H1 (cell line): ENCODE measurements around the gene NELFCD. TPM values are rescaled to one million over a fixed set of nuclear protein-coding genes. Genes with fewer than 3 reads are reported as not detected.
A peak's percentile ranks its signal among the peaks of the same experiment; 100 is the strongest.

Experiments used
- CTCF ChIA-PET: fragments of 300-600 bp; sonication (Branson Sonifier 250); formaldehyde crosslinking; loops from one replicate; lab custom pipeline; 2021; ENCODE audit not compliant: partially characterized antibody; lab: Charles Lee
- POLR2A ChIA-PET: fragments of 300-600 bp; sonication (Branson Sonifier 250); formaldehyde crosslinking; loops from one replicate; lab custom pipeline; 2021; ENCODE audit warnings: inconsistent platforms; ENCODE audit not compliant: partially characterized antibody; lab: Charles Lee
- DNase-seq, 2 experiments: peaks; one replicate each; pipeline versions ENCODE4 v3.0.0 to v3.0.0-alpha.2; 2010 to 2022; ENCODE audit warnings: low spot score in 2 of 2, low read depth in 1 of 2, mixed read lengths in 1 of 2
- FAIRE-seq: peaks from 2 replicates; lab custom pipeline; 2011; peaks lifted over from hg19 to GRCh38; lab: Jason Lieb, UNC
- H2AFZ ChIP-seq: 2 replicates; pipeline ENCODE4 v1.8.1; 2012; ENCODE audit warnings: low read length, inconsistent platforms
- H2AK5ac ChIP-seq: 2 replicates; pipeline ENCODE4 v1.6.1; 2013; ENCODE audit warnings: low read depth, low read length
- H2BK120ac ChIP-seq: replicated peaks from 2 replicates; pipeline ENCODE3; 2013; ENCODE audit warnings: low read depth, low read length, inconsistent platforms
- H2BK12ac ChIP-seq: 2 replicates; pipeline ENCODE4 v1.6.1; 2013; ENCODE audit warnings: low read depth, low read length
- H2BK15ac ChIP-seq: 2 replicates; pipeline ENCODE4 v1.6.1; 2013; ENCODE audit warnings: low read length
- H2BK20ac ChIP-seq: 2 replicates; pipeline ENCODE4 v1.6.1; 2013; ENCODE audit warnings: low read length
- H2BK5ac ChIP-seq: 2 replicates; pipeline ENCODE4 v1.6.1; 2013; ENCODE audit warnings: low read depth, low read length
- H3K14ac ChIP-seq: 2 replicates; pipeline ENCODE4 v1.6.1; 2013; ENCODE audit warnings: inconsistent platforms; ENCODE audit not compliant: insufficient read length
- H3K18ac ChIP-seq: 2 replicates; pipeline ENCODE4 v1.6.1; 2013; ENCODE audit warnings: low read length; ENCODE audit errors: extremely low read depth
- H3K23ac ChIP-seq: 2 replicates; pipeline ENCODE4 v1.6.1; 2013; ENCODE audit warnings: inconsistent platforms; ENCODE audit not compliant: insufficient read length
- H3K23me2 ChIP-seq: 2 replicates; pipeline ENCODE4 v1.6.1; 2013; ENCODE audit warnings: low read depth, low read length
- H3K27ac ChIP-seq: 2 replicates; pipeline ENCODE4 v1.6.1; 2011; ENCODE audit warnings: low read depth, low read length, inconsistent platforms
- H3K27me3 ChIP-seq, 4 experiments: replicated peaks in 1 of 4; 1 replicate in 1 of 4; 2 replicates in 3 of 4; pipeline versions ENCODE4 v1.6.1 to v1.8.1; 2011 to 2013; ENCODE audit warnings: low read length in 3 of 4, mild to moderate bottlenecking in 3 of 4, inconsistent platforms in 2 of 4, mixed read lengths in 2 of 4, moderate library complexity in 1 of 4; ENCODE audit not compliant: control insufficient read depth in 3 of 4, insufficient read depth in 3 of 4; ENCODE audit errors: extremely low read depth in 1 of 4
- H3K36me3 ChIP-seq, 4 experiments: 2 replicates each; pipeline versions ENCODE4 v1.6.1 to v1.8.1; 2011 to 2013; ENCODE audit warnings: mild to moderate bottlenecking in 4 of 4, low read length in 3 of 4, moderate library complexity in 2 of 4, control low read depth in 1 of 4, inconsistent platforms in 1 of 4; ENCODE audit not compliant: insufficient read depth in 4 of 4, control insufficient read depth in 2 of 4
- H3K4ac ChIP-seq: replicated peaks from 2 replicates; pipeline ENCODE3; 2013; ENCODE audit warnings: low read length, low read depth, mixed read lengths, inconsistent platforms; ENCODE audit not compliant: insufficient read length
- H3K4me1 ChIP-seq, 4 experiments: replicated peaks in 1 of 4; 1 replicate in 1 of 4; 2 replicates in 3 of 4; pipeline versions ENCODE4 v1.6.1 to v1.8.1; 2011 to 2013; ENCODE audit warnings: low read length in 3 of 4, inconsistent platforms in 2 of 4, mixed read lengths in 1 of 4; ENCODE audit not compliant: insufficient read depth in 4 of 4, control insufficient read depth in 3 of 4
- H3K4me2 ChIP-seq, 2 experiments: 2 replicates each; pipeline versions ENCODE4 v1.6.1 to v1.8.1; 2011 to 2013; ENCODE audit warnings: low read depth in 2 of 2, low read length in 2 of 2, control low read depth in 1 of 2, inconsistent platforms in 1 of 2, mild to moderate bottlenecking in 1 of 2; ENCODE audit not compliant: insufficient read depth in 1 of 2
- H3K4me3 ChIP-seq, 4 experiments: fragments of 200-600, 300-600 bp in 1 of 4; sonication (generic), shearing (Covaris generic), sonication (Bioruptor Twin) in 1 of 4; 2 replicates each; pipeline versions ENCODE4 v1.5.1 to v1.8.1; 2011 to 2016; ENCODE audit warnings: low read length in 4 of 4, low read depth in 3 of 4, control low read depth in 2 of 4, inconsistent platforms in 2 of 4, mild to moderate bottlenecking in 2 of 4, mixed read lengths in 1 of 4, moderate library complexity in 1 of 4; ENCODE audit not compliant: insufficient read depth in 2 of 4; ENCODE audit errors: extremely low read depth in 1 of 4
- H3K56ac ChIP-seq: replicated peaks from 2 replicates; pipeline ENCODE3; 2013; ENCODE audit warnings: low read depth, mild to moderate bottlenecking, mixed read lengths, low read length, inconsistent platforms; ENCODE audit not compliant: insufficient read length
- H3K79me1 ChIP-seq: 2 replicates; pipeline ENCODE4 v1.6.1; 2013; ENCODE audit warnings: low read depth, low read length, control low read depth
- H3K79me2 ChIP-seq, 2 experiments: 2 replicates each; pipeline versions ENCODE4 v1.6.1 to v1.8.1; 2012 to 2013; ENCODE audit warnings: low read length in 2 of 2, mild to moderate bottlenecking in 2 of 2, inconsistent platforms in 1 of 2; ENCODE audit not compliant: insufficient read depth in 2 of 2, control insufficient read depth in 1 of 2
- H3K9ac ChIP-seq, 4 experiments: replicated peaks in 1 of 4; 1 replicate in 1 of 4; 2 replicates in 3 of 4; pipeline versions ENCODE4 v1.6.1 to v1.8.1; 2011 to 2013; ENCODE audit warnings: low read depth in 3 of 4, low read length in 3 of 4, control low read depth in 2 of 4, mild to moderate bottlenecking in 2 of 4, moderate library complexity in 2 of 4, inconsistent platforms in 1 of 4; ENCODE audit errors: extremely low read depth in 1 of 4
- H3K9me3 ChIP-seq, 2 experiments: 2 replicates each; pipeline versions ENCODE4 v1.6.1 to v1.8.1; 2012 to 2013; ENCODE audit warnings: mild to moderate bottlenecking in 2 of 2, moderate library complexity in 2 of 2, control low read depth in 1 of 2, inconsistent platforms in 1 of 2, low read depth in 1 of 2, low read length in 1 of 2, mixed read lengths in 1 of 2; ENCODE audit not compliant: insufficient read depth in 2 of 2
- H4K20me1 ChIP-seq, 2 experiments: replicated peaks in 1 of 2; 2 replicates each; pipeline versions ENCODE3 to v1.8.1; 2011 to 2013; ENCODE audit warnings: inconsistent platforms in 2 of 2, low read length in 2 of 2, mild to moderate bottlenecking in 1 of 2; ENCODE audit not compliant: insufficient read depth in 2 of 2, control insufficient read depth in 1 of 2
- H4K5ac ChIP-seq: 2 replicates; pipeline ENCODE4 v1.6.1; 2013; ENCODE audit warnings: low read length, low read depth, mixed read lengths, inconsistent platforms; ENCODE audit not compliant: insufficient read length
- H4K8ac ChIP-seq: 2 replicates; pipeline ENCODE4 v1.8.0; 2013; ENCODE audit warnings: mild to moderate bottlenecking, moderate library complexity, low read length, inconsistent platforms; ENCODE audit not compliant: insufficient read depth; ENCODE audit errors: extremely low read depth
- H4K91ac ChIP-seq: replicated peaks from 2 replicates; pipeline ENCODE3; 2013; ENCODE audit warnings: low read length, mixed read lengths, inconsistent platforms; ENCODE audit not compliant: insufficient read length
- ATF3 ChIP-seq: IDR thresholded peaks from 2 replicates; pipeline ENCODE4 v1.6.1; 2011; ENCODE audit warnings: low read depth, mild to moderate bottlenecking, low read length; ENCODE audit not compliant: insufficient read depth
- CBX8 ChIP-seq: fragments of 300-800, 300-1000 bp; sonication (generic); IDR thresholded peaks from 2 replicates; pipeline ENCODE4 v1.7.1; 2016; ENCODE audit warnings: low read depth, low read length, borderline replicate concordance
- POLR2A ChIP-seq, 2 experiments: IDR thresholded peaks; 1 replicate in 1 of 2; 2 replicates in 1 of 2; pipeline ENCODE4 v1.6.1; 2011; ENCODE audit warnings: low read depth in 2 of 2, low read length in 2 of 2, mild to moderate bottlenecking in 2 of 2; ENCODE audit errors: control extremely low read depth in 1 of 2
- SAP30 ChIP-seq: fragments of 300-600 bp; sonication (generic); IDR thresholded peaks from 2 replicates; pipeline ENCODE4 v1.7.1; 2012; ENCODE audit warnings: low read length, moderate library complexity, mild to moderate bottlenecking, inconsistent platforms; ENCODE audit not compliant: insufficient read depth, insufficient replicate concordance
- TCF12 ChIP-seq: IDR thresholded peaks from 2 replicates; pipeline ENCODE4 v1.6.1; 2011; ENCODE audit warnings: low read depth, mild to moderate bottlenecking, low read length
- YY1 ChIP-seq: IDR thresholded peaks from 2 replicates; pipeline ENCODE4 v1.6.1; 2011; ENCODE audit warnings: low read depth, mild to moderate bottlenecking, low read length
- WGBS, 2 experiments: shearing (Covaris generic) in 1 of 2; methylation state at CpG; one replicate each; pipeline versions ENCODE4 v1.1.6 to v1.1.7; 2013 to 2015; ENCODE audit warnings: low lambda C conversion rate in 2 of 2, mixed read lengths in 2 of 2, inconsistent platforms in 1 of 2, low coverage in 1 of 2, missing lambda C conversion rate in 1 of 2; ENCODE audit not compliant: insufficient replicate concordance in 2 of 2, insufficient coverage in 1 of 2, insufficient read length in 1 of 2; ENCODE audit errors: extremely low coverage in 1 of 2, missing lambda C conversion rate in 1 of 2; 5-methylcytosine and 5-hydroxymethylcytosine counted together
- polyA plus RNA-seq, 7 experiments: library from polyadenylated mRNA; depleted of rRNA in 3 of 7; stranded (reverse) in 5 of 7; unstranded in 2 of 7; fragments of >200 nt in 5 of 7; fragments of 200-250 nt in 2 of 7; gene quantifications; 1 replicate in 5 of 7; 2 replicates in 1 of 7; 4 replicates in 1 of 7; pipeline versions ENCODE4 v1.2.1 to v1.2.3, GENCODE V29; 2011 to 2013; ENCODE audit warnings: missing spikeins in 2 of 7, mixed read lengths in 2 of 7
- total RNA-seq: library from RNA; stranded (reverse); fragmentation: NEBNext Ultra II Directional; extraction: Animal tissue kit (Norgen Biotek cat#: 25700); gene quantifications from 2 replicates; pipeline ENCODE4 v1.2.1, GENCODE V29; 2021

NELFCD gene
- total and polyA plus RNA-seq, 2 of the 8 experiments (the other 6 are each of a cell fraction or from before 2014, with no cell fraction given), result 35.5 to 59.6 TPM

DNA sequence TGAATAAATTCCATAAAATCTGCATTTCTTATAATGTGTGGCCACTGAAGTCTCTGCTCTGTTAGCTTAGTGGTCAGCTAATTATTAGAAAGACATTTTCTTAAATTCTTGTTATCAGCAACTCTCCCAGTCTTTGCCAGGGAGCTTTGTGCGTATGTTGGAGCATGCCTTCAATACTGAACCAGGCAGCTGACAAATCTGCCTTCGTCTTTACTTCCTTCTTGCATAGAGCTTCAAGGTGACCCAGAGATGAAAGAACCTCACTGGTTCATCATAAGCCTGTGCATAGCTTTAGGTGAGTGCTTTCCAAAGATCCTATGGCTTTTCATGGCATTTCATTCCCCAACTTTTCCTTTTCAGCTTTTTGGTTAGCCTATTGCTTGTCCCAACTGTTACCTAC is 43.0 kb upstream of the NELFCD start:
- no peaks in the 10 kb centered on the region for H3K79me2 ChIP-seq
- H4K5ac ChIP-seq, result no peak overlapping the region
- no peaks in the 10 kb centered on the region for H3K36me3 ChIP-seq
- no peak overlapping the region for H3K4ac ChIP-seq
- H3K4me2 ChIP-seq, result no peak overlapping the region
- no peaks in the 10 kb centered on the region for H3K9me3 ChIP-seq
- FAIRE-seq (no peak), DNase-seq (no peak)
- no peaks in the 10 kb centered on the region for H4K20me1 ChIP-seq
- no peaks in the 10 kb centered on the region for H3K79me1 ChIP-seq
- no peak overlapping the region for H3K4me3 ChIP-seq
- no peak overlapping the region for H2BK120ac ChIP-seq
- H2BK15ac ChIP-seq, result no peak overlapping the region
- no peak overlapping the region for H2BK12ac ChIP-seq
- no peak overlapping the region for H4K91ac ChIP-seq
- no peak overlapping the region for H3K27ac ChIP-seq
- WGBS, 2 experiments, result 91% methylated on average over 2 of the region's 2 CpGs; no CpG with 5 or more reads in 1 of the 2 experiments
- ChIA-PET CTCF (interaction anchor here (0.9 to 1.4 kb wide), 5 partner anchors 11 to 519 kb away, joined by 3 to 4 read pairs (median 3); no protein-coding TSS in a partner anchor), POLR2A (interaction anchor here (0.9 to 1.1 kb wide), 2 partner anchors 45 to 49 kb away, joined by 3 read pairs; no protein-coding TSS in a partner anchor)
- H3K14ac ChIP-seq, result no peak overlapping the region
- no peak overlapping the region for H2BK5ac ChIP-seq
- no peak overlapping the region for H2AK5ac ChIP-seq
- H4K8ac ChIP-seq, result no peak overlapping the region
- no peak overlapping the region for H2BK20ac ChIP-seq
- H3K23me2 ChIP-seq, result no peaks in the 10 kb centered on the region
- TF ChIP-seq CBX8 (no peak), YY1 (no peak), POLR2A (IDR thresholded peaks at IDR 0.05; ENCODE audit: control extremely low read depth in 1 of 2, low read depth in 2 of 2, low read length in 2 of 2) (no peak), TCF12 (no peak), ATF3 (no peak), SAP30 (no peak)
- no peak overlapping the region for H3K56ac ChIP-seq
- no peaks in the 10 kb centered on the region for H3K4me1 ChIP-seq
- H3K9ac ChIP-seq, result no peak overlapping the region
- no peaks in the 10 kb centered on the region for H3K27me3 ChIP-seq
- H2AFZ ChIP-seq, result peak overlapping the region; percentile 58; the same call in 1 of the 2 replicates
- no peak overlapping the region for H3K18ac ChIP-seq
- H3K23ac ChIP-seq, result no peak overlapping the region
